GM18517 (cell line): ENCODE results near the gene BMS1.

ENCODE experiments used
- ATAC-seq: cut with Tn5 transposase; IDR thresholded peaks from one replicate; pipeline ENCODE4 v1.9.1; 2021; ENCODE audit warnings: mild to moderate bottlenecking, moderate library complexity; ENCODE audit not compliant: unreplicated experiment

Gene BMS1

DNA sequence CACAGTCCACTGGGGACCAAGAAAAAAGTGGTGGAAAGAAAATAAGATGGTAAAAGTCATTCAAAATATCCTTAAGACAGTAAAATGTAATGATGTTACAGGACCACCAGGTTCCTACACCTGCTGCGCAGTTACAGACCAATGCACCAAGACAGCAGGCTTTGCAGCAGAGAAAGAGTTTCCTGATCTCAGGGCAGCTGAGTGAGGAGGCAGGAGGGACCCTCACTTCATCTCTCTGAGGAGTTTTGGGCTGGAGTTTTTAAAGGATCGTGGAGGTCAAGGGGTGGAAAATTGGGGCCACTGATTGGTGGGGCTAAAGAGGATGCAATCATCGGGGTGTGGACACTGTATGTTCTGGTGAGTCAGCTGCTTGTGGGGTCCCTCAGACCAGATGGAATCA lies 100.0 kb downstream of the BMS1 start:
- no peak for ATAC-seq
